Stomach (tissue), 4 donors: ENCODE measurements around the gene TBC1D5.

Experiments
- CTCF ChIP-seq, 7 experiments: fragments of 450-650 bp in 4 of 7; fragments of 200-600 bp in 3 of 7; sonication (generic) in 3 of 7; IDR thresholded peaks; one replicate each; pipeline ENCODE4 v1.5.1; 2016 to 2019; ENCODE audit warnings: antibody characterized with exemption in 7 of 7, control low read depth in 2 of 7, mild to moderate bottlenecking in 1 of 7
- POLR2A ChIP-seq, 4 donors: fragments of 450-650 bp; IDR thresholded peaks; one replicate each; pipeline ENCODE4 v1.6.1; 2016; ENCODE audit warnings: antibody characterized with exemption in 4 of 4, control low read depth in 2 of 4, mild to moderate bottlenecking in 1 of 4, moderate library complexity in 1 of 4

- TF ChIP-seq CTCF (IDR thresholded peaks at IDR 0.05) (no peak), POLR2A (IDR thresholded peaks at IDR 0.05) (no peak)
These were observed 34.5 kb downstream of the TBC1D5 start for GRCh38 chr3:17707813-17708543.
